ENCODE measurements around the gene MZF1.
"Not testable (repeated sequence)": the region's sequence is repeated elsewhere in the genome, so short reads cannot be mapped to it uniquely, and the experiment has no call there.

MZF1 gene

DNA sequence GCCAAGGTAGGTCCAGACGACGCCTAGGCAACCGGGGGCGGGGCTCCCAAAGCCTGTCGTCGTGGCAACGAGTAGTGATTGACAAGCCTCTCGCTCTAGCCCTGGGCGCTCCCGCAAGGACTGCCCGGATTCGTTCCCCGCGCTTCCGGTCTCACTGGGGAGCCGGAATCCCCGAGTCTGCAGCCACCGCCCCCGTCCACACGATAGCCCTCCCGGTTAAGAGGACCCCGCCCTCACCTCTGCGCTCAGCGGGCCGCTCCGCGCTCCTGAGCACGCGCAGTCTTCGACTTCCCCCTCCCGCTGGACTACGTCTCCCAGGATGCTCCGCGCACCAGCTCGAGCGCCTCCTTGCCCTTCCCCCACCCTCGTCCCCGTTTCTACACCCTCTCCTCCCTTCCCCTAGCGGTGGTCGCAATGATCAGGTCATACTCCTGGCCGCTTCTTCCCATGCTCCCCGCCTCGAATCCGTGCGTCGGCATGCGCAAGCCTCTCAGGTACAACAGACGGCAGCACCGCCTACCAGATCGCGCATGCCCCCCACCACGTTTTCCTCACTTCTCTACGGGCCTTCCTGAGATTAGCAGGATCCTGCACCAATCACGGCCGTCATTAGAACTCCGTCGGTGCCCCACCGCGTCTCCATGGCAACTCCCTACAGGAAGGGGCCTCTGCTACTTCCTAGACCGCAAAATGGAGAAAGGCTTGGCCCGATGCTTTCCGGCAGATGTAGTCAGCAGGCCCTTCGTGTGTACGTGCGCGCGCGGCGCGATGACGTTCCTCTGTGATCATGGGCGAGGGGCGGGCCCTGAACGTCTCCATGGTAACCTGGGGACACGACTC lies at the start of gene MZF1:
Gene MZF1 (minus strand): TSS at position 518 of the 840 bp plus-strand sequence. CDS start 1,946 bp downstream, outside the sequence.
- DNase-seq: no peak

GRCh38 chr19:58607213-58607612 lies 34.1 kb upstream of the MZF1 start:
- DNase-seq: not testable (repeated sequence)

GRCh38 chr19:58606251-58606896 lies 33.2 kb upstream of the MZF1 start:
- DNase-seq: not testable (repeated sequence)

GRCh38 chr19:58586133-58586765 lies 13.1 kb upstream of the MZF1 start:
- DNase-seq: no peak

GRCh38 chr19:58585442-58586132 lies 12.5 kb upstream of the MZF1 start:
- DNase-seq: no peak

- no peak for DNase-seq
These were observed 11.6 kb upstream of the MZF1 start for GRCh38 chr19:58584498-58585441.

DNA sequence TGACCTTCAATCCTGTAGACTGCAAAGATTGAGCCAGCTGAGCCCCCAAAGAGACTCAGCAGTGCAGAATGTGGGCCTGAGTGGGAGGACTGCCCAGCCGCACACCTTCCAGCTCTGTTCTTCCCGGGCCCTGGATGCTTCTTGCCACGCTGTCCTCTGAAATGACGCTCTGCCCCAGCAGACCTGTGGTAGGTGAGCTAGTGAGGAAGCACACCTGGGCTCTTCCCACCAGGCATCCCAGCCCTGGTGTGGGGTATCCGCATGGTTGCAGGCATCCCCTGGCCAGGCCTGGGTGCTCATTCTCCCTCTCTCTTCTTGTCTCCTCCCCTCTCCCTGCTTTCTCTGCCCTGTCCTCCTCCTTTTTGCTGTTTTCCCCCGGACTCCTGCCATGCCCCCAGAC lies 9.8 kb upstream of the MZF1 start:
- DNase-seq: no peak

- DNase-seq: no peak
These were observed 8.3 kb upstream of the MZF1 start for GRCh38 chr19:58581227-58582141.

GRCh38 chr19:58579473-58580142 lies 6.5 kb upstream of the MZF1 start:
- no peak for DNase-seq

- no peak for DNase-seq
These were observed 5.1 kb upstream of the MZF1 start for GRCh38 chr19:58578012-58578925.

DNA sequence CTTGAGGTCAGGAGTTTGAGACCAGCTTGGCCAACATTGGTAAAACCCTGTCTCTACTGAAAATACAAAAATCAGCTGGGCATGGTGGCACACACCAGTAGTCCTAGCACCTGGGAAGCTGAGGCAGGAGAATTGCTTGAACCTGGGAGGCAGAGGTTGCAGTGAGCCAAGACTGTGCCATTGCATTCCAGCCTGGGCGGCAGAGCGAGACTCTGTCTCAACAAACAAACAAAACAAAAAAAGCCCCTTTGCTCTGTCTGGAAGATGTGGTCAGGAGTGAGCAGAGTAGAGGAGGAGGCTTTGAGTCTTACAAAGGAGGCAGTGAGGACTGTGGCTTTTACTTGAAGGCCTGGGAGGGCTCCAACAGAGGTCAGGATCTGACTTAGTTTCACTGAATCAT lies 4.4 kb upstream of the MZF1 start:
- not testable (repeated sequence) for DNase-seq

DNA sequence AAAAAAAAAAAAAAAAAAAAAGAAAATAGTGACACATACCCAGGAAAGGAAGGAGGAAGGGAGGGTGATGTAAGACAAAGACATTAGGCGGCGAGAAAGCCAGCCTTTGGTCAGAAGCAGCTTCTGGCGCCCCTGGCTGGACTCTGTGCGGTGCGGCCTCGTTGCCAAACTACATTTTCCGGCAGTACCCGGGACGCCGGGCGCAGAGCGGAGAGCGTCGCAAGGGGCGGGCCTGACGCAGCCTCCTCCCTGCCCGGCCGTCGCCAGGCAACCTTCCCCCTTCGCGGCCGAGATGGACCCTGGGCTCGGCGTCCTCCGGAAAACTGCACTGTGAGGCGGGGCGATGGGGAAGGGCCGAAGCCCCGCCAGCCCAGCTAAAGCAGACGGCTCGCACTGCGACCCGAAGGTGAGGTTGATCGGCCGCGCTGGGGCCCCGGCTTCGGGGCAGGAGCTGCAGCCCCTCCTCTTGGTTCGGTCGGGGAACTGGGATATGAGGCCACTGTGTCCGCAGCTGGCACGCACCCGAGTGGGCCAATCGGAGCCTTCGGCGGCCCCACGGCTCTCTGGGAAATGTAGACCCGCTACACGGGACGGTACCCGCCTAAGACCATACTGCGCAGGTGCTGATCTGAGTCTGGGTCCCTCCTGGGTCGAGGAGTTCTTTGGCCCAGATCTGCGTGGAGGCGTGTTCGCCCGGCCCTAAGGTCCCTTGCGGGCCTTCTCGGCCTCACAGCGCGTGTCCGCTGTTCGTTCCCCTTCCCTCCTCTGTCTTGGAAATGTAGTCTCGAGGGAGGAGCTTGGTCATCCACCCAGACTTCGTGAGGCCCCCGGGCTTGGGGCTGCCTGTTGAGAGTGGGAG lies 2.3 kb upstream of the MZF1 start:
- DNase-seq: no peak

GRCh38 chr19:58573658-58574164 lies 576 bp upstream of the MZF1 start:
- DNase-seq: no peak

GRCh38 chr19:58572026-58572817 lies 913 bp downstream of the MZF1 start:
- DNase-seq: no peak

DNA sequence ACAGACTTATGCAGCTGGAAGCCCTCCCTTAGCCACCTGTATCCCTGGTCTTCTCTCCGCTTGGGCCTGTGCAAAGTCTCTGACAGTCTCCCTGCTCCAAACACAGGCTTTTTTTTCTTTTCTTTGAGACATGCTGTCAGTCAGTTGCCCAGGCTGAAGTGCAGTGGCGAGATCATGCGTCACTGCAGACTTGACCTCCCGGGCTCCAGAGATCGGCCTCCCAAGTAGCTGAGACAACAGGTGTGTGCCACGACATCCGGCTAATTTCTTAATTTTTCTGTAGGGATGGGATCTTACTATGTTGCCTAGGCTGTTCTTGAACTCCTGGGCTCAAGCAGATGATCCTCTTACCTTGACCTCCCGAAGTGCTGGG lies 1.6 kb downstream of the MZF1 start:
- DNase-seq: no peak

GRCh38 chr19:58570770-58571574 lies 2.2 kb downstream of the MZF1 start:
- DNase-seq: no peak
